SK-N-SH (cell line): Measurements from ENCODE around the gene VAV1. TPM values are rescaled to one million over a fixed set of nuclear protein-coding genes. Genes with fewer than 3 reads are reported as not detected.

ENCODE experiments used
- CTCF ChIA-PET: fragments of 300-600, 350-600 bp; formaldehyde crosslinking; extraction: SDS; loops from one replicate; lab custom pipeline; 2021; lab: Yijun Ruan, JAX
- POLR2A ChIA-PET: fragments of 350-600 bp; sonication (Branson Sonifier 250); formaldehyde crosslinking; extraction: SDS; loops from one replicate; lab custom pipeline; 2020; ENCODE audit warnings: antibody characterized with exemption, inconsistent platforms; lab: Yijun Ruan, JAX
- DNase-seq: peaks from one replicate; pipeline ENCODE4 v3.0.0; 2012
- H2AFZ ChIP-seq: fragments of 200-600 bp; sonication (generic); 2 replicates; pipeline ENCODE4 v1.8.1; 2016; ENCODE audit warnings: antibody characterized with exemption, mild to moderate bottlenecking, low read depth
- H3F3A ChIP-seq: fragments of 200-600 bp; sonication (generic); replicated peaks from 2 replicates; pipeline ENCODE3; 2016; ENCODE audit warnings: antibody characterized with exemption, mild to moderate bottlenecking; ENCODE audit not compliant: insufficient read depth
- H3K27ac ChIP-seq, 2 experiments: fragments of 200-500 bp in 1 of 2; fragments of 200-600 bp in 1 of 2; sonication (Bioruptor generic) in 1 of 2; sonication (generic), shearing (Covaris generic) in 1 of 2; 2 replicates each; pipeline versions ENCODE4 v1.5.1 to v1.6.1; 2014 to 2016; ENCODE audit warnings: low read depth in 2 of 2, inconsistent platforms in 1 of 2, low read length in 1 of 2, mild to moderate bottlenecking in 1 of 2, mixed read lengths in 1 of 2
- H3K27me3 ChIP-seq: fragments of 200-600 bp; sonication (generic), shearing (Covaris generic); 2 replicates; pipeline ENCODE4 v1.6.1; 2016; ENCODE audit warnings: mixed run types; ENCODE audit not compliant: insufficient read depth
- H3K36me3 ChIP-seq, 2 experiments: fragments of 200-500 bp in 1 of 2; fragments of 200-600 bp in 1 of 2; sonication (Bioruptor generic) in 1 of 2; sonication (generic) in 1 of 2; replicated peaks in 1 of 2; 2 replicates each; pipeline versions ENCODE3 to v1.5.1; 2014 to 2016; ENCODE audit warnings: low read length in 1 of 2, mild to moderate bottlenecking in 1 of 2; ENCODE audit not compliant: insufficient read depth in 2 of 2, control insufficient read depth in 1 of 2
- H3K4me1 ChIP-seq, 2 experiments: fragments of 200-500 bp in 1 of 2; fragments of 200-600 bp in 1 of 2; sonication (Bioruptor generic) in 1 of 2; sonication (generic), shearing (Covaris generic) in 1 of 2; 2 replicates each; pipeline versions ENCODE4 v1.5.1 to v1.6.1; 2014 to 2016; ENCODE audit warnings: low read depth in 1 of 2, low read length in 1 of 2, mixed run types in 1 of 2; ENCODE audit not compliant: insufficient read depth in 2 of 2, control insufficient read depth in 1 of 2
- H3K4me2 ChIP-seq: fragments of 200-600 bp; sonication (generic), shearing (Covaris generic); 2 replicates; pipeline ENCODE4 v1.6.1; 2017; ENCODE audit warnings: mixed run types
- H3K4me3 ChIP-seq, 2 experiments: fragments of 200-500 bp in 1 of 2; fragments of 200-600 bp in 1 of 2; sonication (Bioruptor generic) in 1 of 2; sonication (generic), shearing (Covaris generic) in 1 of 2; 2 replicates each; pipeline versions ENCODE4 v1.5.1 to v1.8.1; 2014 to 2016; ENCODE audit warnings: low read depth in 2 of 2, inconsistent platforms in 1 of 2, low read length in 1 of 2, mild to moderate bottlenecking in 1 of 2, mixed read lengths in 1 of 2, moderate library complexity in 1 of 2
- H3K79me2 ChIP-seq: fragments of 200-600 bp; sonication (generic); 2 replicates; pipeline ENCODE4 v1.8.1; 2017; ENCODE audit warnings: mild to moderate bottlenecking; ENCODE audit not compliant: insufficient read depth
- H3K9ac ChIP-seq: fragments of 200-600 bp; sonication (generic); 2 replicates; pipeline ENCODE4 v1.6.1; 2017; ENCODE audit warnings: mixed run types
- H3K9me2 ChIP-seq: fragments of 200-600 bp; sonication (generic); 2 replicates; pipeline ENCODE4 v1.6.1; 2017; ENCODE audit warnings: mixed run types
- H3K9me3 ChIP-seq: fragments of 200-600 bp; sonication (generic); 2 replicates; pipeline ENCODE4 v1.6.1; 2017; ENCODE audit warnings: mixed run types, mild to moderate bottlenecking, moderate library complexity
- H4K20me1 ChIP-seq: fragments of 200-600 bp; sonication (generic); 2 replicates; pipeline ENCODE4 v1.6.1; 2017; ENCODE audit warnings: mild to moderate bottlenecking, mixed run types; ENCODE audit not compliant: insufficient read depth
- EP300 ChIP-seq, 2 experiments: IDR thresholded peaks; 2 replicates each; pipeline versions ENCODE4 v1.4.0 to v1.6.1; 2012; ENCODE audit warnings: borderline replicate concordance in 1 of 2, low read depth in 1 of 2, low read length in 1 of 2
- EZH2phosphoT487 ChIP-seq: fragments of 200-600 bp; sonication (generic); IDR thresholded peaks from 2 replicates; pipeline ENCODE4 v1.6.1; 2017; ENCODE audit warnings: low read depth, mixed run types, mild to moderate bottlenecking, antibody characterized with exemption, moderate library complexity, borderline replicate concordance
- FOXJ3 ChIP-seq: sonication (generic); formaldehyde crosslinking; IDR thresholded peaks from 2 replicates; pipeline ENCODE4 v1.5.1; 2020; ENCODE audit warnings: mild to moderate bottlenecking, missing genetic modification reagents
- MEF2A ChIP-seq: IDR thresholded peaks from 2 replicates; pipeline ENCODE4 v1.4.0; 2012; ENCODE audit warnings: low read depth, borderline replicate concordance
- MXI1 ChIP-seq: IDR thresholded peaks from 2 replicates; pipeline ENCODE4 v1.6.1; 2012; ENCODE audit warnings: mild to moderate bottlenecking, low read depth, low read length, improper control_type of control experiment
- POLR2AphosphoS5 ChIP-seq: IDR thresholded peaks from 2 replicates; pipeline ENCODE4 v1.6.1; 2012; ENCODE audit warnings: low read depth, low read length
- RCOR1 ChIP-seq: fragments of 150-350 bp; IDR thresholded peaks from 2 replicates; pipeline ENCODE4 v1.6.1; 2017; ENCODE audit warnings: antibody characterized with exemption, low read length
- RXRA ChIP-seq: IDR thresholded peaks from 2 replicates; pipeline ENCODE4 v1.4.0; 2012; ENCODE audit warnings: low read depth, mild to moderate bottlenecking, borderline replicate concordance
- SIN3A ChIP-seq: IDR thresholded peaks from 2 replicates; pipeline ENCODE4 v1.6.1; 2012; ENCODE audit warnings: low read depth, mild to moderate bottlenecking, low read length, moderate library complexity, borderline replicate concordance
- SMC3 ChIP-seq: IDR thresholded peaks from 2 replicates; pipeline ENCODE4 v1.6.1; 2012; ENCODE audit warnings: low read depth, low read length, improper control_type of control experiment
- TEAD4 ChIP-seq: IDR thresholded peaks from 2 replicates; pipeline ENCODE4 v1.4.0; 2012; ENCODE audit warnings: mild to moderate bottlenecking, borderline replicate concordance; ENCODE audit not compliant: insufficient read depth
- WGBS: methylation state at CpG from one replicate; pipeline ENCODE4 v1.1.6; 2017; ENCODE audit warnings: low lambda C conversion rate; 5-methylcytosine and 5-hydroxymethylcytosine counted together
- polyA plus RNA-seq, 3 experiments: library from polyadenylated mRNA; depleted of rRNA; stranded (reverse); fragments of >200 nt; gene quantifications; 2 replicates each; pipeline ENCODE4 v1.2.3, GENCODE V29; 2012
- TF ChIP-seq, protein P1 (sequence below): IDR thresholded peaks from 2 replicates; pipeline ENCODE4 v1.4.0; 2012; ENCODE audit warnings: low read depth, borderline replicate concordance
- TF ChIP-seq, protein P2 (sequence below): fragments of 200-600 bp; sonication (generic); IDR thresholded peaks from 2 replicates; pipeline ENCODE4 v1.6.1; 2017; ENCODE audit warnings: antibody characterized with exemption, mild to moderate bottlenecking, moderate library complexity

Gene VAV1
- polyA plus RNA-seq, 1 of the 3 experiments (the other 2 are of a cell fraction) = 0.02 TPM

DNA sequence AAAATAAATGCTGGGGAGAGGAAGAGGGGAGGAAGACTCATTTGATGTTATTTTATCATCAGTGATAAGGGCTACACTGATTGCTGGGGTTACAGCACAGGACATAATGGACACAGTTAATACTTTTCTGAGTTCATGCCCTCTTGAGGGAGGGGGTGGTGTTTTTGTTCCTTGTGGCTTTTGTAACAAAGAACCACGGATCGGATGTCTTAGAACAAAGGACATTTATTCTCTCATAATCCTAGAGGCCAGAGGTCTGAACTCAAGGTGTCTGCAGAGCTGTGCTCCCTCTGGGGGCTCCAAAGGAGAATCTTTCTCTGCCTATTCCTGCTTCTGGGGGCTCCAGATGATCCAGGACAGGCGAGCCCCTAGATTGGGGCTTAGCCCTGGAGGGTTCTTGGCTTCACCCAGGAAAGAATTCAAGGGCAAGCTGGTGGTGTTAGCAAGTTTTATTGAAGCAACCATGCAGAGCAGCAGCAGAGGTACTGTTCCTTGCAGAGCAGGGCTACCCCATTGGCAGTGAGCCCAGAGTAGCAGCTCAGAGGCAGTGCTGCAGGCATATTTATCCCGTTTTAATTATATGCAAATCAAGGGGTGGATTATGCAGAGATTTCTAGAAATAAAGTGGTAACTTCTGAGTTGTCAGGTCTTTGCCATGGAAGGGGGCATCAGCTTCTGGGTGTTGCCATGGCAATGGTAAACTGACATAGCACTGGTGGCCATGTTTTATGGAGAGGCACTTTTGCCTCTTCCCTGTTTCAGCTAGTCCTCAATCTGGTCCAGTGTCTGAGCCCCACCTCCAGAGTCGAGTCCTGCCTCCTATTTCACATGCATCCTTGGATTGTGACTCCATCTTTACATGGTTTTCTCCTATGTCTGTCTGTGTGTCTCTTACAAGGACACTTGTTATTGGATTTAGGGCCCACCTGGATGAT is 18.0 kb downstream of the VAV1 start:
- no peaks in the 10 kb centered on the region for H4K20me1 ChIP-seq
- no peak for DNase-seq
- no peak overlapping the region for H3K9ac ChIP-seq
- no peak overlapping the region for H3K4me2 ChIP-seq
- no peaks in the 10 kb centered on the region for H3K36me3 ChIP-seq
- no peak overlapping the region for H2AFZ ChIP-seq
- H3K4me1 ChIP-seq = no peaks in the 10 kb centered on the region
- ChIA-PET CTCF (interaction anchor here (1.0 to 1.4 kb wide), 3 partner anchors 9 to 188 kb away, joined by 3 to 5 read pairs (median 3); no protein-coding TSS in a partner anchor), POLR2A (no interaction called here)
- no peaks in the 10 kb centered on the region for H3K9me3 ChIP-seq
- WGBS = 5% methylated on average over 5 of the region's 5 CpGs
- no peak for TF ChIP-seq POLR2AphosphoS5
- no peak for TF ChIP-seq RCOR1
- no peak for TF ChIP-seq MXI1
- TF ChIP-seq TEAD4 = no peak
- no peak for TF ChIP-seq EZH2phosphoT487
- TF ChIP-seq SMC3 = no peak
- TF ChIP-seq, protein P1, sequence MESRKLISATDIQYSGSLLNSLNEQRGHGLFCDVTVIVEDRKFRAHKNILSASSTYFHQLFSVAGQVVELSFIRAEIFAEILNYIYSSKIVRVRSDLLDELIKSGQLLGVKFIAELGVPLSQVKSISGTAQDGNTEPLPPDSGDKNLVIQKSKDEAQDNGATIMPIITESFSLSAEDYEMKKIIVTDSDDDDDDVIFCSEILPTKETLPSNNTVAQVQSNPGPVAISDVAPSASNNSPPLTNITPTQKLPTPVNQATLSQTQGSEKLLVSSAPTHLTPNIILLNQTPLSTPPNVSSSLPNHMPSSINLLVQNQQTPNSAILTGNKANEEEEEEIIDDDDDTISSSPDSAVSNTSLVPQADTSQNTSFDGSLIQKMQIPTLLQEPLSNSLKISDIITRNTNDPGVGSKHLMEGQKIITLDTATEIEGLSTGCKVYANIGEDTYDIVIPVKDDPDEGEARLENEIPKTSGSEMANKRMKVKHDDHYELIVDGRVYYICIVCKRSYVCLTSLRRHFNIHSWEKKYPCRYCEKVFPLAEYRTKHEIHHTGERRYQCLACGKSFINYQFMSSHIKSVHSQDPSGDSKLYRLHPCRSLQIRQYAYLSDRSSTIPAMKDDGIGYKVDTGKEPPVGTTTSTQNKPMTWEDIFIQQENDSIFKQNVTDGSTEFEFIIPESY = no peak
- no peak for TF ChIP-seq MEF2A
- TF ChIP-seq EP300 (IDR thresholded peaks at IDR 0.05; ENCODE audit: borderline replicate concordance in 1 of 2, low read depth in 1 of 2, low read length in 1 of 2) = no peak
- TF ChIP-seq FOXJ3 (CRISPR knock-in tag) = no peak
- TF ChIP-seq, protein P2, sequence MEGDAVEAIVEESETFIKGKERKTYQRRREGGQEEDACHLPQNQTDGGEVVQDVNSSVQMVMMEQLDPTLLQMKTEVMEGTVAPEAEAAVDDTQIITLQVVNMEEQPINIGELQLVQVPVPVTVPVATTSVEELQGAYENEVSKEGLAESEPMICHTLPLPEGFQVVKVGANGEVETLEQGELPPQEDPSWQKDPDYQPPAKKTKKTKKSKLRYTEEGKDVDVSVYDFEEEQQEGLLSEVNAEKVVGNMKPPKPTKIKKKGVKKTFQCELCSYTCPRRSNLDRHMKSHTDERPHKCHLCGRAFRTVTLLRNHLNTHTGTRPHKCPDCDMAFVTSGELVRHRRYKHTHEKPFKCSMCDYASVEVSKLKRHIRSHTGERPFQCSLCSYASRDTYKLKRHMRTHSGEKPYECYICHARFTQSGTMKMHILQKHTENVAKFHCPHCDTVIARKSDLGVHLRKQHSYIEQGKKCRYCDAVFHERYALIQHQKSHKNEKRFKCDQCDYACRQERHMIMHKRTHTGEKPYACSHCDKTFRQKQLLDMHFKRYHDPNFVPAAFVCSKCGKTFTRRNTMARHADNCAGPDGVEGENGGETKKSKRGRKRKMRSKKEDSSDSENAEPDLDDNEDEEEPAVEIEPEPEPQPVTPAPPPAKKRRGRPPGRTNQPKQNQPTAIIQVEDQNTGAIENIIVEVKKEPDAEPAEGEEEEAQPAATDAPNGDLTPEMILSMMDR = no peak
- TF ChIP-seq SIN3A = no peak
- TF ChIP-seq RXRA = no peak
- H3K4me3 ChIP-seq = no peak overlapping the region
- peaks cover 17% of the 10 kb centered on the region; the same call in 1 of the 2 replicates for H3K27me3 ChIP-seq
- H3F3A ChIP-seq = no peaks in the 10 kb centered on the region
- H3K79me2 ChIP-seq = no peaks in the 10 kb centered on the region
- no peak overlapping the region for H3K27ac ChIP-seq
- no peaks in the 10 kb centered on the region for H3K9me2 ChIP-seq
